ENCODE measurements around the gene ZBTB24.

ZBTB24 gene

DNA sequence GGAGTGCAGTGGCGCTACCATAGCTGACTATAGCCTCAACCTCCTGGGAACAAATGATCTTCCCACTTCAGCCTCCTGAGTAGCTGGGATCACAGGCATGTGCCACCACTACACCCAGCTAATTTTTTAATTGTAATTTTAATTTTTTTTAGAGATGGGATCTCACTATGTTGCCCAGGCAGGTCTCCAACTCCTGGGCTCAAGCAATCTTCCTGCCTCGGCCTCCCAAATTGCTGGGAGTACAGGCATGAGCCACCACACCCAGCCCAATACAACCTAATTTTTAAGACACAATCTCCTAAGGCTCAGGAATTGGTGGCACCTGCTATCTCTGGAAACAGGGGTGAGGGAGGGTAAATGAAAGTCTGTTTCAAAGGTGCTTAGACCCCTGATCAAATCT, 5.8 kb downstream of the ZBTB24 start:
- Histone ChIP-seq H3K4me1 (ENCODE audit: control insufficient read depth, insufficient read depth, low read length) (peaks cover 37% of the 10 kb centered on the region), H3K27me3 (ENCODE audit: control insufficient read depth, insufficient read depth, low read length) (no peaks in the 10 kb centered on the region), H3K9me3 (ENCODE audit: control insufficient read depth, low read length) (no peaks in the 10 kb centered on the region), H3K36me3 (ENCODE audit: control insufficient read depth, insufficient read depth, low read length) (peaks cover 5% of the 10 kb centered on the region), H3K9ac (ENCODE audit: low read length) (no peak overlapping the region), H3K4me3 (ENCODE audit: low read length) (no peak overlapping the region)

GRCh38 chr6:109475625-109476024, 7.4 kb downstream of the ZBTB24 start:
- Histone ChIP-seq H3K4me1 (ENCODE audit: control insufficient read depth, insufficient read depth, low read length) (peaks cover 22% of the 10 kb centered on the region), H3K36me3 (ENCODE audit: control insufficient read depth, insufficient read depth, low read length) (peaks cover 5% of the 10 kb centered on the region), H3K9ac (ENCODE audit: low read length) (no peak overlapping the region), H3K9me3 (ENCODE audit: control insufficient read depth, low read length) (no peaks in the 10 kb centered on the region), H3K4me3 (ENCODE audit: low read length) (no peak overlapping the region), H3K27me3 (ENCODE audit: control insufficient read depth, insufficient read depth, low read length) (no peaks in the 10 kb centered on the region)

DNA sequence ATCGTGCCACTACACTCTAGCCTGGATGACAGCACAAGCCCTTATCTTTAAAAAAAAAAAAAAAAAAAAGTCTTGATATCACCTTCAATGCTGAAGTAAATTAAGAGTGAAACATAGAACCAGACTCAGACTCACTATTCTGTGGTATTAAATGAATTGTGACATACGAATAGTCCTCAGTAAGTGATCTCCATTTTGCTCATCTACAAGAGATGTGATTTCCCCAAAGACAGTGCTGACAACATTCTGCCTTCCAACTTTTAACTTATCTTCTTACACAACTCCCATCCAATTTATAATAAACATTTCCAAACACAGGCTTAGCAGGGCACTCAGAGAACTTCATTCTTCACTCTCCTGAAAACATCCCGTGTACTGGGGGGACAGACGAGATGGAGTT, 8.0 kb downstream of the ZBTB24 start:
- Histone ChIP-seq H3K4me3 (ENCODE audit: low read length) (no peak overlapping the region), H3K9ac (ENCODE audit: low read length) (no peak overlapping the region), H3K27me3 (ENCODE audit: control insufficient read depth, insufficient read depth, low read length) (no peaks in the 10 kb centered on the region), H3K4me1 (ENCODE audit: control insufficient read depth, insufficient read depth, low read length) (peaks cover 18% of the 10 kb centered on the region), H3K36me3 (ENCODE audit: control insufficient read depth, insufficient read depth, low read length) (peaks cover 5% of the 10 kb centered on the region), H3K9me3 (ENCODE audit: control insufficient read depth, low read length) (no peaks in the 10 kb centered on the region)

GRCh38 chr6:109473120-109473519, 9.9 kb downstream of the ZBTB24 start:
- H3K4me3 ChIP-seq (ENCODE audit: low read length) = no peak overlapping the region
- peaks cover 7% of the 10 kb centered on the region for H3K4me1 ChIP-seq (ENCODE audit: control insufficient read depth, insufficient read depth, low read length)
- no peaks in the 10 kb centered on the region for H3K9me3 ChIP-seq (ENCODE audit: control insufficient read depth, low read length)
- H3K9ac ChIP-seq (ENCODE audit: low read length) = no peak overlapping the region
- H3K27me3 ChIP-seq (ENCODE audit: control insufficient read depth, insufficient read depth, low read length) = no peaks in the 10 kb centered on the region
- H3K36me3 ChIP-seq (ENCODE audit: control insufficient read depth, insufficient read depth, low read length) = peaks cover 5% of the 10 kb centered on the region

DNA sequence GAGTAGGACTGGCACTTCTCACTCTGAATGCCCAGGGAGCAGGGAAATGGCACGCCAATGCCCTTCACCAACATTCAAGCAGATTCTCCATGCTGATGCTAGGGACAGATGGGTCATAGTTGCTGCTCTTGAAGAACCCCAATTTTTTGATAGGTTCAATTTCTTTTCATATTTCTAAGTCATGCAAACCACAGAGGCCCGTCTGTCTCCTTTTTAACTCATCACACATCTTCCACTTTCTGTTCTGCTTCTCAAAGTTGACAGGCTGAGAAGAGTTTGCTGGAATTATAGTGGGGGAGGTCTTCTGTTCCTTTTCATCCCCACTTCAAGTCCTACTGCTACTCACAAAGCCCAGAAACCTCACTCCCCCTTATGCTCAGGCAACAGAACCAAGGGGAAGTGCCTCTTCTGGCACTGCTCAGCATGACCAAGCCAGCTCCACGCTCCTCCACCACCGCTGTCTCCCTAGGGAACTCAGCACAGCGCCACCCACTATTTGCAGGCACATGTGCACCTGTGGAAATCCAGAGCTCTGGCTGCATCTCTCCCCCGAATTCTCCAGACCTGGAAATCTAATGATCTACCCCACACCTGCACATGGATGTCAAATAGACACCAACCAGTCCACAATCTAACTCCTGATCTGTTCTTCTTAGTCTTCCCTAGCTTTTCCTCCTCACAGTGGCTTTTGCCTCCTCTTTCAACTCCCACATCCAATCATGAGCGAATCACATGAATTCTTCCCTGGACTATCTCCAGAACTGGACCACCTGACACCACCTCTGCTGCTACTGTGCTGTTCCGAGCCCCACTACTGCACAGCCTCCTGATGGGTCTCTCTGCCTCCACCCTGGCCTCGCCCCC, 10.7 kb downstream of the ZBTB24 start:
- H3K4me3 ChIP-seq (ENCODE audit: low read length) = no peak overlapping the region
- H3K27me3 ChIP-seq (ENCODE audit: control insufficient read depth, insufficient read depth, low read length) = no peaks in the 10 kb centered on the region
- peaks cover 5% of the 10 kb centered on the region for H3K36me3 ChIP-seq (ENCODE audit: control insufficient read depth, insufficient read depth, low read length)
- H3K9me3 ChIP-seq (ENCODE audit: control insufficient read depth, low read length) = no peaks in the 10 kb centered on the region
- peaks cover 1% of the 10 kb centered on the region for H3K4me1 ChIP-seq (ENCODE audit: control insufficient read depth, insufficient read depth, low read length)
- H3K9ac ChIP-seq (ENCODE audit: low read length) = no peak overlapping the region

DNA sequence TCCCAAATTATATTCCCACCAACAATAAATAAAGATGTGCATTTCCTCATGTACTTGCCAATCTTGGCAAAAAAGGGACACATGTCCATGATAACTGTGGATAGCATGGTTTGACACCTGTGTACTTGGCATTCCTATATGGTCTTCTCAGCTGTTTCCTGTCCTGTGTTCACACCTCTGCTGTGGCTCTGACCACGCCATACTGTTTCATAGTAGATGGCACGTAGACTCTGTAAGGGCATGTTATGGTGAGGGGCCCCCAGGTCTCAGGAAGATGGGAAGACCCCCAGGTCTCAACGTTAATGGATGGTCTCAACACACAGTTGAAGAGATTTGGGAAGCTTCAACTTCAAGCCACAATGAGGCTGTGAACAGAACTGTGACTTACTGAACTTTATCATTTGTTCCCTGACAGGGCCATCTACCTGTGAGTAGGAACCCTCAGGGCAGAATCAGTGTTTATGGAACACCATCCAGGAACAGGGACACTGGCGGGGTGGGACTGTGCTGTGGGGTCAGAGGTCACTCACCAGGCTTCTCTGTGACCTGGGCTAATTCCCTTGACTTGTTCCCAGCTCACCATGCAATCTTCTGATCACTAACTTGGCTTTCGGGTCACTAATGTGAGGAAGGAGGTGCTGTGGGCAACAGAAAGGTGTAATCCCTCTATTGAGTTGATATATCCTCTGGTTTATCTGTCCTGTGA, 11.8 kb downstream of the ZBTB24 start:
- Histone ChIP-seq H3K4me3 (ENCODE audit: low read length) (no peak overlapping the region), H3K36me3 (ENCODE audit: control insufficient read depth, insufficient read depth, low read length) (peaks cover 5% of the 10 kb centered on the region)

GRCh38 chr6:109469591-109470189, 13.3 kb downstream of the ZBTB24 start:
- Histone ChIP-seq H3K4me3 (ENCODE audit: low read length) (no peak overlapping the region), H3K36me3 (ENCODE audit: control insufficient read depth, insufficient read depth, low read length) (peaks cover 13% of the 10 kb centered on the region), H3K27me3 (ENCODE audit: control insufficient read depth, insufficient read depth, low read length) (no peaks in the 10 kb centered on the region), H3K9ac (ENCODE audit: low read length) (no peak overlapping the region), H3K9me3 (ENCODE audit: control insufficient read depth, low read length) (no peaks in the 10 kb centered on the region), H3K4me1 (ENCODE audit: control insufficient read depth, insufficient read depth, low read length) (peaks cover 11% of the 10 kb centered on the region)

More for the DNA sequence above, 11.8 kb downstream of the ZBTB24 start:
- no peak overlapping the region for H3K9ac ChIP-seq (ENCODE audit: low read length)
- peaks cover 5% of the 10 kb centered on the region for H3K4me1 ChIP-seq (ENCODE audit: control insufficient read depth, insufficient read depth, low read length)
- H3K9me3 ChIP-seq (ENCODE audit: control insufficient read depth, low read length) = no peaks in the 10 kb centered on the region
- no peaks in the 10 kb centered on the region for H3K27me3 ChIP-seq (ENCODE audit: control insufficient read depth, insufficient read depth, low read length)

GRCh38 chr6:109467696-109468095, 15.3 kb downstream of the ZBTB24 start:
- peaks cover 15% of the 10 kb centered on the region for H3K4me1 ChIP-seq (ENCODE audit: control insufficient read depth, insufficient read depth, low read length)
- no peak overlapping the region for H3K9ac ChIP-seq (ENCODE audit: low read length)
- H3K4me3 ChIP-seq (ENCODE audit: low read length) = no peak overlapping the region
- no peaks in the 10 kb centered on the region for H3K27me3 ChIP-seq (ENCODE audit: control insufficient read depth, insufficient read depth, low read length)
- peaks cover 13% of the 10 kb centered on the region for H3K36me3 ChIP-seq (ENCODE audit: control insufficient read depth, insufficient read depth, low read length)
- H3K9me3 ChIP-seq (ENCODE audit: control insufficient read depth, low read length) = no peaks in the 10 kb centered on the region

DNA sequence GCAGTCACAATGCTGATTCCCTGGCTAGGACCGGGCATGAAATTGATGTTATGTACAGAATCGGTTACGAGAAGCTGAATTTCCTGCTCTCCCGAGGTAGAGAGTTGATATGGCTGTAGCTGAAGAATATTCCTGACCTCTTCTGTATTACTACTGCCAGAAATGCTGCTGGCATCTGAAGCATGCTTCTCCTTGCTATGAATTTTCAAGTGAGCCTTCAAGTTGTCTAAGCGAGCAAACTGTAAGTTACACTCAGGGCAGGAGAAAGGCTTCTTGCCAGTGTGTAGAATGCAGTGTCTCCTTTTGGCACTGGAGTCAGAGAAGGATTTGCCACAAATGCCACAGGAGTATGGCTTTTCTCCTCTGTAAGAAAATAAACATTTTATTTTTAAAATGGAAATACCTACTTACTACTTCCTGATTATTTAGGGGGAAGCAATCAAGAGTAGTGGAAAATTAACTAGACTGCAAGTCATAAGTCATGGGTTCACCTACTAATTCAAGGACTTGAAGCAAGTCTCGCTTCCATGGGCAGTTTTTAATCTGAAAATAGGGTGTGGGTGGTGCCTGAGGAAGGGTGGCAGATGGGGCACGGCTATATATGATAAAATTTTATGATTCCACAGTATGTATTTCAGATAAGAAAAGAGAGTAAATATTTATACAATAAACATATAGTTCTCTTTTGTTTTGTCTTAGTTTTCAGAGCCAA, 16.7 kb downstream of the ZBTB24 start:
- Histone ChIP-seq H3K9me3 (ENCODE audit: control insufficient read depth, low read length) (no peaks in the 10 kb centered on the region), H3K4me3 (ENCODE audit: low read length) (no peak overlapping the region), H3K9ac (ENCODE audit: low read length) (no peak overlapping the region), H3K4me1 (ENCODE audit: control insufficient read depth, insufficient read depth, low read length) (peaks cover 15% of the 10 kb centered on the region), H3K36me3 (ENCODE audit: control insufficient read depth, insufficient read depth, low read length) (peaks cover 8% of the 10 kb centered on the region), H3K27me3 (ENCODE audit: control insufficient read depth, insufficient read depth, low read length) (no peaks in the 10 kb centered on the region)

DNA sequence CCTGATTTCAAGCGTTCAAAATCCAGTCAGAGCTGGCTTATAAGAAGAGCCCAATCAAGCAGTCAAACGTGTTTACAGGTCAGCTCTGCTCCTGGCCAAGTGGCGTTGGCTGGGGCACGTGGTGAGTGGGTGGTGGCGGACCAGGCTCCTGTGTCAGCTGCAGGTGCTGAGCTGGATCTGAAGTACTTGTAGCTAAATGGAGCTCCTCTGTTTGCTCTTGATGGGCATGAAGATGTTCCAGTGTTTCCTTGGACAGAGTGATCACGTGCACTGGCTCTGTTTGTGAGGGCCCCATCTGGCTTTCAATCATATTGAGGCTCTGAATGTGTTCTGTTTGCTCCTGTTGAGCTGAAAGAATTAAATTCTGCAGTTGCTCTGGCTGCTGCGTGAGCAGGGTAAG, 17.2 kb downstream of the ZBTB24 start:
- Histone ChIP-seq H3K4me1 (ENCODE audit: control insufficient read depth, insufficient read depth, low read length) (peaks cover 15% of the 10 kb centered on the region), H3K9ac (ENCODE audit: low read length) (no peak overlapping the region), H3K9me3 (ENCODE audit: control insufficient read depth, low read length) (no peaks in the 10 kb centered on the region), H3K27me3 (ENCODE audit: control insufficient read depth, insufficient read depth, low read length) (no peaks in the 10 kb centered on the region), H3K36me3 (ENCODE audit: control insufficient read depth, insufficient read depth, low read length) (peaks cover 8% of the 10 kb centered on the region), H3K4me3 (ENCODE audit: low read length) (no peak overlapping the region)

DNA sequence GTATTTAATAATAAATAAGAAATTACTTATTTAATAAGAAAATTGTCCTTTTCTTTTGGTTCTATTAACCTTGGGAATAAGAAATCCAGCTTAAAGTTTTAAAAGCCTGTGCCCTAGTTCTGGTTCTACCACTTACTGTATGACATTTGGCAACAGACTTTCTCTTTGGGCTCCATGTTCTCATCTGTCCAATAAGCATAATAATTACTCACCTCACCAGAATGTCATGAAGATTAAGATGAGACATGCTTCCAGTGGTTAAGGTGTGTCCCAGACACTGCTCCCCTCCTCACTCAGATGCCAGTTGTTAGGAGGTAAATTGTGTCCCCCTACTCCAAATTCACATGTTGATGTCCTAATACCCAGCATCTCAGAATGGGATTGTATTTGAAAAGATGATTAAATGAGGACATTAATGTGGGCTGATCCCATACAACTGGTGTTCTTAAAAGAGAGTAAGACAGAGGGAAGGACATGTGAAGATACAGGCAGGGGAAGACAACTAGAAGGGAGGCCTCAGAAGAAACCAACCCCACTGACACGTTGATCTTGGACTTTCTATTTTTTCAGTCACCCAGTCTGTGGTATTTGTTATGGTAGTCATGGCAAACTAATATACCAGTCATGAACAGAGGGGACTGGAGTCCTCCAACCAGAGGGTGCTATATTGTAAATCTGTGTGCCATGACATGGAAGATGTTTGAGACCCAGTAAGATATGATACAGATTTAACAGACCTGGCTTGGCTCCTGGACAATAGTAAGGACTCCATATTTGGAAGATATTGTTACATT, 21.1 kb downstream of the ZBTB24 start:
- Histone ChIP-seq H3K36me3 (ENCODE audit: control insufficient read depth, insufficient read depth, low read length) (peaks cover 8% of the 10 kb centered on the region), H3K4me1 (ENCODE audit: control insufficient read depth, insufficient read depth, low read length) (peaks cover 37% of the 10 kb centered on the region), H3K9ac (ENCODE audit: low read length) (no peak overlapping the region), H3K9me3 (ENCODE audit: control insufficient read depth, low read length) (no peaks in the 10 kb centered on the region), H3K27me3 (ENCODE audit: control insufficient read depth, insufficient read depth, low read length) (no peaks in the 10 kb centered on the region), H3K4me3 (ENCODE audit: low read length) (no peak overlapping the region)
